Measurements from ENCODE around the gene HCN3. TPM values are rescaled to one million over a fixed set of nuclear protein-coding genes. Genes with fewer than 3 reads are reported as not detected.

HCN3 gene
- total and polyA plus RNA-seq, 2 of the 8 experiments (the other 6 are each of a cell fraction or from before 2014, with no cell fraction given), result 6.4 to 7.3 TPM

DNA sequence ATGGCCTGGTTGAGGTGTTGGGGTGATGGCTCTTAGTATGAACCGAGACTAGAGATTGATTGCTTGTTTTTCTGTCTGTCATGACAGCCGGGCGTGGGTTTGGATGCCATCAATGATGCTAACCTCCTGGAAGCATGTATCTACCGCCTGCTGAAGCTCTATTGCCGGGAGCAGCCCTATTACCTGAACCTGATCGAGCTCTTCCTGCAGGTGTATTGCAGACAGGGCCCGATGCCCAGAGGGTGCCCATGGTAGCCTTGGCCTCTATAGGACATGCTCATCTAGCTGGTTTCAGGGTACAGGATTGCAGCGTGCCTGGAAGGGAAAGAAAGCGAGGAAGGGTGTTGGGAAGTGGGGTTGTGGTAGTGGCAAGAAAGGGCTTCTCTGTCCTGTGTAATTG, 40.8 kb downstream of the HCN3 start:
- no peak overlapping the region for H2BK15ac ChIP-seq (ENCODE audit: low read length)
- no peak for FAIRE-seq
- H3K79me1 ChIP-seq (ENCODE audit: low read depth, low read length), result peaks cover 4% of the 10 kb centered on the region; the same call in 1 of the 2 replicates
- no peak overlapping the region for H3K14ac ChIP-seq (ENCODE audit: insufficient read length)
- H3K56ac ChIP-seq (replicated peaks; ENCODE audit: insufficient read length, low read depth, low read length), result no peak overlapping the region
- POLR2A ChIA-PET (ENCODE audit: partially characterized antibody), result interaction anchor here (1.0 to 4.6 kb wide), 4 partner anchors 10 to 59 kb away, joined by 3 to 14 read pairs (median 4); partner anchors contain the start of genes FDPS and HCN3
- H3K9ac ChIP-seq (replicated peaks in 1 of 4; ENCODE audit: extremely low read depth in 1 of 4, low read depth in 3 of 4, low read length in 3 of 4), result no peak overlapping the region
- no peak overlapping the region for H3K4me3 ChIP-seq (ENCODE audit: extremely low read depth in 1 of 4, insufficient read depth in 2 of 4, low read depth in 3 of 4, low read length in 4 of 4)
- WGBS, 2 experiments (ENCODE audit: extremely low coverage in 1 of 2, insufficient coverage in 1 of 2, insufficient read length in 1 of 2, insufficient replicate concordance in 2 of 2, low coverage in 1 of 2, low lambda C conversion rate in 2 of 2, missing lambda C conversion rate in 1 of 2), result 89% methylated on average over 9 of the region's 9 CpGs; no CpG with 5 or more reads in 1 of the 2 experiments
- H2BK12ac ChIP-seq (ENCODE audit: low read depth, low read length), result no peak overlapping the region
- peaks cover 6 to 19% (median 12%) of the 10 kb centered on the region in 4 experiments; a peak in 6 of 7 replicates for H3K4me1 ChIP-seq (replicated peaks in 1 of 4; ENCODE audit: control insufficient read depth in 3 of 4, insufficient read depth in 4 of 4, low read length in 3 of 4)
- H3K27me3 ChIP-seq (replicated peaks in 1 of 4; ENCODE audit: control insufficient read depth in 3 of 4, extremely low read depth in 1 of 4, insufficient read depth in 3 of 4, low read length in 3 of 4), result peaks cover 0 to 5% (median 3%) of the 10 kb centered on the region in 4 experiments; a peak in 4 of 7 replicates
- H4K8ac ChIP-seq (ENCODE audit: extremely low read depth, insufficient read depth, low read length), result no peak overlapping the region
- H2BK120ac ChIP-seq (replicated peaks; ENCODE audit: low read depth, low read length), result no peak overlapping the region
- peaks cover 14% of the 10 kb centered on the region; the same call in 1 of the 2 replicates for H3K23me2 ChIP-seq (ENCODE audit: low read depth, low read length)
- H2BK20ac ChIP-seq (ENCODE audit: low read length), result no peak overlapping the region
- no peak overlapping the region for H2BK5ac ChIP-seq (ENCODE audit: low read depth, low read length)
- no peaks in the 10 kb centered on the region for H3K9me3 ChIP-seq (ENCODE audit: insufficient read depth in 2 of 2, low read depth in 1 of 2, low read length in 1 of 2)
- peaks cover 7 to 42% (median 28%) of the 10 kb centered on the region in 4 experiments; a peak in 7 of 8 replicates for H3K36me3 ChIP-seq (ENCODE audit: control insufficient read depth in 2 of 4, insufficient read depth in 4 of 4, low read length in 3 of 4)
- no peak overlapping the region for H2AFZ ChIP-seq (ENCODE audit: low read length)
- peaks cover 16 to 26% of the 10 kb centered on the region in 2 experiments for H4K20me1 ChIP-seq (replicated peaks in 1 of 2; ENCODE audit: control insufficient read depth in 1 of 2, insufficient read depth in 2 of 2, low read length in 2 of 2)
- H3K4me2 ChIP-seq (ENCODE audit: insufficient read depth in 1 of 2, low read depth in 2 of 2, low read length in 2 of 2), result no peak overlapping the region
- CTCF ChIA-PET (ENCODE audit: partially characterized antibody), result interaction anchor here (0.7 to 15.0 kb wide), 6 partner anchors 10 to 290 kb away, joined by 3 to 227 read pairs (median 5); partner anchors contain the start of genes ENTREP3 and FDPS
- no peak overlapping the region for H2AK5ac ChIP-seq (ENCODE audit: low read depth, low read length)
- H3K27ac ChIP-seq (ENCODE audit: low read depth, low read length), result no peak overlapping the region
- peaks cover 0 to 2% of the 10 kb centered on the region in 2 experiments; a peak in 1 of 4 replicates for H3K79me2 ChIP-seq (ENCODE audit: control insufficient read depth in 1 of 2, insufficient read depth in 2 of 2, low read length in 2 of 2)
- H4K5ac ChIP-seq (ENCODE audit: insufficient read length, low read depth, low read length), result no peak overlapping the region
- no peak overlapping the region for H4K91ac ChIP-seq (replicated peaks; ENCODE audit: insufficient read length, low read length)
- H3K18ac ChIP-seq (ENCODE audit: extremely low read depth, low read length), result no peak overlapping the region
- H3K4ac ChIP-seq (replicated peaks; ENCODE audit: insufficient read length, low read depth, low read length), result no peak overlapping the region
- H3K23ac ChIP-seq (ENCODE audit: insufficient read length), result no peak overlapping the region
- DNase-seq (ENCODE audit: low read depth in 1 of 2, low spot score in 2 of 2), result no peak
- TF ChIP-seq RAD21 (IDR thresholded peaks at IDR 0.05 in 1 of 2, conservative IDR thresholded peaks at IDR 0.05 in 1 of 2; ENCODE audit: low read depth in 2 of 2, low read length in 2 of 2), result no peak

Measured in H1 (cell line).